Liver (tissue), 9 donors: ENCODE measurements around the gene CEP135. TPM values are rescaled to one million over a fixed set of nuclear protein-coding genes. Genes with fewer than 3 reads are reported as not detected.

Source experiments
- DNase-seq: peaks from one replicate; pipeline ENCODE4 v3.0.0-alpha.2; 2017; ENCODE audit warnings: low spot score
- H3K27ac ChIP-seq, 2 donors: one replicate each; pipeline ENCODE4 v1.7.0; 2013; ENCODE audit warnings: inconsistent platforms in 2 of 2, low read length in 2 of 2, control low read depth in 1 of 2, low read depth in 1 of 2, mild to moderate bottlenecking in 1 of 2
- H3K27me3 ChIP-seq, 4 donors: one replicate each; pipeline versions ENCODE4 v1.6.1 to v1.7.0; 2013; ENCODE audit warnings: low read length in 3 of 4, inconsistent platforms in 1 of 4, mild to moderate bottlenecking in 1 of 4, moderate library complexity in 1 of 4; ENCODE audit not compliant: control insufficient read depth in 4 of 4, insufficient read depth in 4 of 4
- H3K36me3 ChIP-seq, 4 donors: one replicate each; pipeline versions ENCODE4 v1.6.1 to v1.7.0; 2013; ENCODE audit warnings: low read length in 3 of 4, mild to moderate bottlenecking in 3 of 4, low read depth in 1 of 4, moderate library complexity in 1 of 4; ENCODE audit not compliant: control insufficient read depth in 4 of 4, insufficient read depth in 3 of 4
- H3K4me1 ChIP-seq, 4 donors: one replicate each; pipeline versions ENCODE4 v1.6.1 to v1.7.0; 2013; ENCODE audit warnings: low read length in 3 of 4, mild to moderate bottlenecking in 3 of 4, moderate library complexity in 1 of 4; ENCODE audit not compliant: control insufficient read depth in 4 of 4, insufficient read depth in 4 of 4
- H3K4me3 ChIP-seq, 3 donors: one replicate each; pipeline versions ENCODE4 v1.6.1 to v1.7.0; 2013; ENCODE audit warnings: low read length in 3 of 3, control low read depth in 1 of 3, low read depth in 1 of 3, mild to moderate bottlenecking in 1 of 3
- H3K9ac ChIP-seq, 2 donors: one replicate each; pipeline ENCODE4 v1.7.0; 2013; ENCODE audit warnings: low read length in 2 of 2, mild to moderate bottlenecking in 2 of 2, moderate library complexity in 2 of 2, control low read depth in 1 of 2, low read depth in 1 of 2
- H3K9me3 ChIP-seq, 4 donors: one replicate each; pipeline versions ENCODE4 v1.6.1 to v1.7.0; 2013; ENCODE audit warnings: low read length in 3 of 4; ENCODE audit not compliant: control insufficient read depth in 4 of 4
- FOXA1 ChIP-seq: IDR thresholded peaks from 2 replicates; pipeline ENCODE4 v1.6.1; 2016; ENCODE audit warnings: antibody characterized with exemption
- FOXA2 ChIP-seq: IDR thresholded peaks from 2 replicates; pipeline ENCODE4 v1.6.1; 2016; ENCODE audit warnings: antibody characterized with exemption
- GABPA ChIP-seq, 2 donors: IDR thresholded peaks in 1 of 2; conservative IDR thresholded peaks in 1 of 2; 2 replicates each; pipeline ENCODE4 v1.6.1; 2016; ENCODE audit warnings: antibody characterized with exemption in 2 of 2, mild to moderate bottlenecking in 1 of 2, moderate library complexity in 1 of 2
- HNF4G ChIP-seq: IDR thresholded peaks from 2 replicates; pipeline ENCODE4 v1.6.1; 2016; ENCODE audit warnings: antibody characterized with exemption
- JUND ChIP-seq, 2 donors: IDR thresholded peaks; 2 replicates each; pipeline ENCODE4 v1.6.1; 2016; ENCODE audit warnings: antibody characterized with exemption in 2 of 2
- NR2F2 ChIP-seq: IDR thresholded peaks from 2 replicates; pipeline ENCODE4 v1.6.1; 2016; ENCODE audit warnings: antibody characterized with exemption
- RXRA ChIP-seq, 2 donors: IDR thresholded peaks; 2 replicates each; pipeline ENCODE4 v1.6.1; 2017 to 2018; ENCODE audit warnings: antibody characterized with exemption in 2 of 2, mild to moderate bottlenecking in 1 of 2
- SP1 ChIP-seq: IDR thresholded peaks from 2 replicates; pipeline ENCODE4 v1.6.1; 2018; ENCODE audit warnings: antibody characterized with exemption, mild to moderate bottlenecking
- TAF1 ChIP-seq: conservative IDR thresholded peaks from 2 replicates; pipeline ENCODE4 v1.6.1; 2016; ENCODE audit warnings: antibody characterized with exemption, mild to moderate bottlenecking
- YY1 ChIP-seq: IDR thresholded peaks from 2 replicates; pipeline ENCODE4 v1.6.1; 2016; ENCODE audit warnings: antibody characterized with exemption, mild to moderate bottlenecking
- WGBS: extraction: QIAGEN DNeasy Blood & Tissue Kit; methylation state at CpG from one replicate; pipeline ENCODE4 v1.1.7; 2013; 5-methylcytosine and 5-hydroxymethylcytosine counted together
- polyA plus RNA-seq, 2 donors: library from polyadenylated mRNA; stranded (reverse) in 1 of 2; unstranded in 1 of 2; fragments of 200-250 nt in 1 of 2; fragments of >200 nt in 1 of 2; fragmentation: Nextera tagmentation in 1 of 2; extraction: Ambion mirVana in 1 of 2; gene quantifications; one replicate each; pipeline versions ENCODE4 v1.2.1 to v1.2.3, GENCODE V29; 2013 to 2015
- total RNA-seq, 2 donors: library from RNA; depleted of rRNA; stranded (reverse); fragments of >200 nt; gene quantifications; one replicate each; pipeline ENCODE4 v1.2.3, GENCODE V29; 2014
- TF ChIP-seq, protein P1 (sequence below): fragments of 150-350 bp; IDR thresholded peaks from 2 replicates; pipeline ENCODE4 v1.5.1; 2017; ENCODE audit warnings: improper control_type of control experiment, low read depth, low read length; ENCODE audit not compliant: missing input control
- TF ChIP-seq, protein P2 (sequence below): IDR thresholded peaks from 2 replicates; pipeline ENCODE4 v1.6.1; 2016; ENCODE audit warnings: antibody characterized with exemption
- TF ChIP-seq, protein P3 (sequence below): IDR thresholded peaks from 2 replicates; pipeline ENCODE4 v1.6.1; 2016; ENCODE audit warnings: antibody characterized with exemption
- donor health status: healthy.
- donor health status: healthy.
- donor health status: healthy.
- donor health status: healthy.
- donor health status: healthy.

The CEP135 gene
- total and polyA plus RNA-seq, 4 donors = 0.47 to 9.8 (median 1.9) TPM

DNA sequence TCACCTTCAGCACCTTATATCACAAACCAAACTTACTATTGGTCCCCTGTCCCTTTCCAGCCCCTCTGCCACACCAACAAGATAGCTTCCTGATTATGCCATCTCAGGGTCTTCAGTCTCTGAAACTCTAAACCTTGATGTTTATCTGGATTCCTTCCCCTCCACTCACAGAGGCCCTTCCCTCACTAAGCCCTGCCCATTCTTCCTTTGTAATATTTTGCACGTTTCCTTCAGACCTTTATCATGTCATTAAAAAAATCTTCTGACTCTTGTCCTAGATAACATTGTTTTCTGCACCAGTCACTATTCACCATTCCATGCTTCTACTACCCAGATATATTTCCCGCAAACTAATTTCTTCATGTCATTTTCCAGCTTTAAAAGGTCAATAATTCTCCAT lies 17.7 kb upstream of the CEP135 start (continued):
- TF ChIP-seq, protein P1, sequence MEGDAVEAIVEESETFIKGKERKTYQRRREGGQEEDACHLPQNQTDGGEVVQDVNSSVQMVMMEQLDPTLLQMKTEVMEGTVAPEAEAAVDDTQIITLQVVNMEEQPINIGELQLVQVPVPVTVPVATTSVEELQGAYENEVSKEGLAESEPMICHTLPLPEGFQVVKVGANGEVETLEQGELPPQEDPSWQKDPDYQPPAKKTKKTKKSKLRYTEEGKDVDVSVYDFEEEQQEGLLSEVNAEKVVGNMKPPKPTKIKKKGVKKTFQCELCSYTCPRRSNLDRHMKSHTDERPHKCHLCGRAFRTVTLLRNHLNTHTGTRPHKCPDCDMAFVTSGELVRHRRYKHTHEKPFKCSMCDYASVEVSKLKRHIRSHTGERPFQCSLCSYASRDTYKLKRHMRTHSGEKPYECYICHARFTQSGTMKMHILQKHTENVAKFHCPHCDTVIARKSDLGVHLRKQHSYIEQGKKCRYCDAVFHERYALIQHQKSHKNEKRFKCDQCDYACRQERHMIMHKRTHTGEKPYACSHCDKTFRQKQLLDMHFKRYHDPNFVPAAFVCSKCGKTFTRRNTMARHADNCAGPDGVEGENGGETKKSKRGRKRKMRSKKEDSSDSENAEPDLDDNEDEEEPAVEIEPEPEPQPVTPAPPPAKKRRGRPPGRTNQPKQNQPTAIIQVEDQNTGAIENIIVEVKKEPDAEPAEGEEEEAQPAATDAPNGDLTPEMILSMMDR = no peak
- TF ChIP-seq YY1 (no peak), GABPA (IDR thresholded peaks at IDR 0.05 in 1 of 2, conservative IDR thresholded peaks at IDR 0.05 in 1 of 2) (no peak), HNF4G (no peak), NR2F2 (no peak), FOXA1 (no peak), JUND (IDR thresholded peaks at IDR 0.05) (no peak), FOXA2 (no peak)
- TF ChIP-seq, protein P2, sequence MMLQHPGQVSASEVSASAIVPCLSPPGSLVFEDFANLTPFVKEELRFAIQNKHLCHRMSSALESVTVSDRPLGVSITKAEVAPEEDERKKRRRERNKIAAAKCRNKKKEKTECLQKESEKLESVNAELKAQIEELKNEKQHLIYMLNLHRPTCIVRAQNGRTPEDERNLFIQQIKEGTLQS = no peak

DNA sequence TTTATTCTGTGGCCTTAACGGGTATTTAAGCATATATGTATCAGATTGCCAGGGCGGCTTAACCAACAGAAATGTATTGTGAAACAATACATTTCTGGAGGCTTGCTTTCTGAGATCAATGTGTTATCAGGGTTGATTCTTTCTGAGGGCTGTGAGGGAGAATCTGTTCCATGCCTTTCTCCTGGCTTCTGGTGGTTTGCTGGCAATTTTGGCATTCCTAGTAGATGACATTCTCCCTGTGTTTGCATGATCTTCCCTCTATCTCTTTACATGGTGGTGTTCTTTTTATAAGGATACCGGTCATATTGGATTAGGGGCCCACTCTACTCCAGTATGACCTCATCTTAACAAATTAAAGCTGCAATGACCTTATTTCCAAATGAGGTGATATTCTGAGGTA lies 16.9 kb upstream of the CEP135 start:
- Histone ChIP-seq H3K9me3 (peaks cover 0 to 7% (median under 1%) of the 10 kb centered on the region in 4 donors), H3K4me3 (no peak overlapping the region), H3K4me1 (no peaks in the 10 kb centered on the region), H3K36me3 (no peaks in the 10 kb centered on the region), H3K27ac (no peak overlapping the region), H3K27me3 (peaks cover 0 to 3% (median 0%) of the 10 kb centered on the region in 4 donors), H3K9ac (no peak overlapping the region)
- DNase-seq = no peak
- 74% methylated on average over 3 of the region's 3 CpGs for WGBS
- TF ChIP-seq YY1 (no peak), SP1 (no peak), FOXA1 (no peak), TAF1 (no peak), RXRA (IDR thresholded peaks at IDR 0.05) (no peak), FOXA2 (no peak)
- TF ChIP-seq, protein P2 = no peak
- TF ChIP-seq, protein P3, sequence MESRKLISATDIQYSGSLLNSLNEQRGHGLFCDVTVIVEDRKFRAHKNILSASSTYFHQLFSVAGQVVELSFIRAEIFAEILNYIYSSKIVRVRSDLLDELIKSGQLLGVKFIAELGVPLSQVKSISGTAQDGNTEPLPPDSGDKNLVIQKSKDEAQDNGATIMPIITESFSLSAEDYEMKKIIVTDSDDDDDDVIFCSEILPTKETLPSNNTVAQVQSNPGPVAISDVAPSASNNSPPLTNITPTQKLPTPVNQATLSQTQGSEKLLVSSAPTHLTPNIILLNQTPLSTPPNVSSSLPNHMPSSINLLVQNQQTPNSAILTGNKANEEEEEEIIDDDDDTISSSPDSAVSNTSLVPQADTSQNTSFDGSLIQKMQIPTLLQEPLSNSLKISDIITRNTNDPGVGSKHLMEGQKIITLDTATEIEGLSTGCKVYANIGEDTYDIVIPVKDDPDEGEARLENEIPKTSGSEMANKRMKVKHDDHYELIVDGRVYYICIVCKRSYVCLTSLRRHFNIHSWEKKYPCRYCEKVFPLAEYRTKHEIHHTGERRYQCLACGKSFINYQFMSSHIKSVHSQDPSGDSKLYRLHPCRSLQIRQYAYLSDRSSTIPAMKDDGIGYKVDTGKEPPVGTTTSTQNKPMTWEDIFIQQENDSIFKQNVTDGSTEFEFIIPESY = no peak

DNA sequence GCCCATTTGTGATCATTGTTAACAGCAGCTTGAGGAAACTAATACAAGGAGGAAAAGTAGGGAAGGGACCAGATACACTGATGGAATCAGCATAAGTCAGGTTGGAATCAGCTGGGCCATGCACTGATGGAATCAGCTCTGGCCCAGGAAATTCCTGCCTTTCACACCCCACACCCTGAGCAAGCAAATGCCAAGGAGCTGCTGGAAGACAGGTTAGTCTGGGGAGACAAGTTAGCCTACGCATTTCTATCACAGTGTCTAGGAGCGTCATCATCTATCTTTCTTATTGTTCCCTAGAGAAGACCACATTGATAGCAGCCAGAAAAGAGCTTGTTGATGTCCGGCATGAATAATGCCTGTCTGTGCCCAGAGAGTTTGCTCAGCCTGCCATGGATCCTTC lies 16.2 kb upstream of the CEP135 start:
- DNase-seq = no peak
- no peak overlapping the region for H3K27ac ChIP-seq
- H3K9ac ChIP-seq = no peak overlapping the region
- peaks cover 0 to 9% (median 5%) of the 10 kb centered on the region in 4 donors for H3K9me3 ChIP-seq
- 91% methylated on average over 3 of the region's 3 CpGs for WGBS
- no peak overlapping the region for H3K4me3 ChIP-seq
- TF ChIP-seq, protein P3 = no peak
- TF ChIP-seq FOXA2 = no peak
- TF ChIP-seq, protein P1 = no peak
- no peaks in the 10 kb centered on the region for H3K4me1 ChIP-seq
- no peaks in the 10 kb centered on the region for H3K36me3 ChIP-seq
- peaks cover 0 to 3% (median 0%) of the 10 kb centered on the region in 4 donors for H3K27me3 ChIP-seq
